Sigmoid colon (tissue), 7 donors: Measurements from ENCODE around the gene TNP2. TPM values are rescaled to one million over a fixed set of nuclear protein-coding genes. Genes with fewer than 3 reads are reported as not detected.

Experiments used
- DNase-seq: peaks from one replicate; pipeline ENCODE4 v3.0.0-alpha.2; 2019
- H3K27ac ChIP-seq, 4 donors: fragments of 200-600 bp; sonication (generic); one replicate each; pipeline ENCODE4 v1.5.1; 2016 to 2019; ENCODE audit warnings: mild to moderate bottlenecking in 1 of 4
- H3K27me3 ChIP-seq, 3 donors: fragments of 200-600 bp; sonication (generic); one replicate each; pipeline ENCODE4 v1.5.1; 2019; ENCODE audit warnings: mild to moderate bottlenecking in 1 of 3
- H3K36me3 ChIP-seq, 4 donors: fragments of 200-600 bp; sonication (generic); one replicate each; pipeline ENCODE4 v1.5.1; 2016 to 2019
- H3K4me1 ChIP-seq, 4 donors: fragments of 200-600 bp; sonication (generic); one replicate each; pipeline ENCODE4 v1.5.1; 2017 to 2019
- H3K4me3 ChIP-seq, 4 donors: fragments of 200-600 bp; sonication (generic); one replicate each; pipeline ENCODE4 v1.5.1; 2017 to 2019; ENCODE audit warnings: mild to moderate bottlenecking in 2 of 4, moderate library complexity in 1 of 4
- H3K9me3 ChIP-seq, 4 donors: fragments of 200-600 bp in 3 of 4; sonication (generic) in 3 of 4; one replicate each; pipeline versions ENCODE4 v1.5.1 to v1.6.1; 2013 to 2019
- CTCF ChIP-seq, 4 experiments: fragments of 450-650 bp in 3 of 4; fragments of 200-600 bp in 1 of 4; IDR thresholded peaks; one replicate each; pipeline ENCODE4 v1.5.1; 2016 to 2019; ENCODE audit warnings: antibody characterized with exemption in 4 of 4, mild to moderate bottlenecking in 3 of 4, moderate library complexity in 2 of 4
- EP300 ChIP-seq, 4 donors: sonication (generic); formaldehyde crosslinking; IDR thresholded peaks; one replicate each; pipeline ENCODE4 v1.6.1; 2017; ENCODE audit warnings: antibody characterized with exemption in 4 of 4
- POLR2A ChIP-seq, 2 donors: fragments of 450-650 bp; IDR thresholded peaks; one replicate each; pipeline ENCODE4 v1.6.1; 2016; ENCODE audit warnings: antibody characterized with exemption in 2 of 2, mild to moderate bottlenecking in 2 of 2, moderate library complexity in 2 of 2
- POLR2AphosphoS5 ChIP-seq, 4 donors: sonication (generic); formaldehyde crosslinking; IDR thresholded peaks; one replicate each; pipeline ENCODE4 v1.6.1; 2017; ENCODE audit warnings: antibody characterized with exemption in 4 of 4
- WGBS, 2 donors: extraction: QIAGEN DNeasy Blood & Tissue Kit; methylation state at CpG; one replicate each; pipeline ENCODE4 v1.1.7; 2013; 5-methylcytosine and 5-hydroxymethylcytosine counted together
- intact Hi-C: fragments of 100-400 bp; cut with DNase I; formaldehyde crosslinking; loops from one replicate; pipeline ENCODE4 v1.15.1; 2023
- polyA plus RNA-seq, 3 donors: library from polyadenylated mRNA; stranded (reverse); fragments of 200-250 nt; gene quantifications; one replicate each; pipeline ENCODE4 v1.2.3, GENCODE V29; 2013
- total RNA-seq, 4 donors: library from RNA; depleted of rRNA; stranded (reverse); fragments of >200 nt; gene quantifications; one replicate each; pipeline ENCODE4 v1.1.0, GENCODE V29; 2016
- donor health status: healthy with polysubstance abuse.
- donor health status: Bipolar disorder and iron deficiency.
- donor health status: healthy.

The TNP2 gene
- total and polyA plus RNA-seq, 7 donors = not detected

GRCh38 chr16:11278681-11279628 is 9.8 kb upstream of the TNP2 start:
- no peaks in the 10 kb centered on the region for H3K36me3 ChIP-seq
- no peaks in the 10 kb centered on the region for H3K27me3 ChIP-seq
- H3K4me3 ChIP-seq = no peak overlapping the region
- peaks cover 0 to under 1% (median 0%) of the 10 kb centered on the region in 4 donors for H3K4me1 ChIP-seq
- intact Hi-C loops = no loop called here
- no peak overlapping the region for H3K27ac ChIP-seq
- TF ChIP-seq POLR2AphosphoS5 (IDR thresholded peaks at IDR 0.05) (no peak), EP300 (IDR thresholded peaks at IDR 0.05) (no peak), CTCF (IDR thresholded peaks at IDR 0.05) (no peak), POLR2A (IDR thresholded peaks at IDR 0.05) (no peak)
- DNase-seq = no peak
- WGBS, 2 donors = 88 to 90% methylated on average over 7 of the region's 7 CpGs
- H3K9me3 ChIP-seq = no peaks in the 10 kb centered on the region

GRCh38 chr16:11277607-11278337 is 8.6 kb upstream of the TNP2 start:
- Histone ChIP-seq H3K4me1 (peaks cover 0 to 7% (median 0%) of the 10 kb centered on the region in 4 donors), H3K9me3 (no peaks in the 10 kb centered on the region), H3K36me3 (no peaks in the 10 kb centered on the region), H3K4me3 (no peak overlapping the region), H3K27ac (no peak overlapping the region), H3K27me3 (no peaks in the 10 kb centered on the region)
- 90 to 91% methylated on average over 12 of the region's 12 CpGs for WGBS, 2 donors
- no peak for TF ChIP-seq CTCF (IDR thresholded peaks at IDR 0.05)
- no peak for TF ChIP-seq EP300 (IDR thresholded peaks at IDR 0.05)
- TF ChIP-seq POLR2AphosphoS5 (IDR thresholded peaks at IDR 0.05) = no peak
- no peak for TF ChIP-seq POLR2A (IDR thresholded peaks at IDR 0.05)
- intact Hi-C loops = no loop called here
- no peak for DNase-seq

- no peaks in the 10 kb centered on the region for H3K36me3 ChIP-seq
- H3K27ac ChIP-seq = no peak overlapping the region
- H3K4me1 ChIP-seq = peaks cover 0 to 7% (median 0%) of the 10 kb centered on the region in 4 donors
- DNase-seq = no peak
- H3K27me3 ChIP-seq = no peaks in the 10 kb centered on the region
- TF ChIP-seq CTCF (IDR thresholded peaks at IDR 0.05) (no peak), EP300 (IDR thresholded peaks at IDR 0.05) (no peak), POLR2A (IDR thresholded peaks at IDR 0.05) (no peak), POLR2AphosphoS5 (IDR thresholded peaks at IDR 0.05) (no peak)
- no peaks in the 10 kb centered on the region for H3K9me3 ChIP-seq
- 82 to 87% methylated on average over 11 of the region's 11 CpGs for WGBS, 2 donors
- intact Hi-C loops = no loop called here
- no peak overlapping the region for H3K4me3 ChIP-seq
These were observed 7.9 kb upstream of the TNP2 start for GRCh38 chr16:11276896-11277593.

GRCh38 chr16:11276143-11276895 is 7.2 kb upstream of the TNP2 start, which contains the start of gene PRM2:
Gene PRM2 (minus strand): TSS chr16:11276480. CDS start chr16:11276370, 110 bp downstream.
- intact Hi-C loops = no loop called here

More at GRCh38 chr16:11276143-11276895, 7.2 kb upstream of the TNP2 start, which contains the start of gene PRM2:
- Histone ChIP-seq H3K9me3 (no peaks in the 10 kb centered on the region), H3K4me1 (peaks cover 0 to 7% (median 0%) of the 10 kb centered on the region in 4 donors), H3K27ac (no peak within 1 kb of the TSS), H3K4me3 (no peak within 1 kb of the TSS), H3K27me3 (no peaks in the 10 kb centered on the region), H3K36me3 (no peaks in the 10 kb centered on the region)
- TF ChIP-seq EP300 (IDR thresholded peaks at IDR 0.05) = no peak
- TF ChIP-seq CTCF (IDR thresholded peaks at IDR 0.05) = no peak
- TF ChIP-seq POLR2AphosphoS5 (IDR thresholded peaks at IDR 0.05) = no peak
- no peak for TF ChIP-seq POLR2A (IDR thresholded peaks at IDR 0.05)
- 91 to 95% methylated on average over 26 of the region's 26 CpGs for WGBS, 2 donors
- DNase-seq = no peak
